NCI-H1417 treated with DMSO at 0.1 percent for 48 hours (cell line): ENCODE results near the gene ZIM2.

ENCODE experiments used
- DNase-seq: peaks from one replicate; lab custom pipeline; 2025; lab: John Stamatoyannopoulos, UW

Gene ZIM2

DNA sequence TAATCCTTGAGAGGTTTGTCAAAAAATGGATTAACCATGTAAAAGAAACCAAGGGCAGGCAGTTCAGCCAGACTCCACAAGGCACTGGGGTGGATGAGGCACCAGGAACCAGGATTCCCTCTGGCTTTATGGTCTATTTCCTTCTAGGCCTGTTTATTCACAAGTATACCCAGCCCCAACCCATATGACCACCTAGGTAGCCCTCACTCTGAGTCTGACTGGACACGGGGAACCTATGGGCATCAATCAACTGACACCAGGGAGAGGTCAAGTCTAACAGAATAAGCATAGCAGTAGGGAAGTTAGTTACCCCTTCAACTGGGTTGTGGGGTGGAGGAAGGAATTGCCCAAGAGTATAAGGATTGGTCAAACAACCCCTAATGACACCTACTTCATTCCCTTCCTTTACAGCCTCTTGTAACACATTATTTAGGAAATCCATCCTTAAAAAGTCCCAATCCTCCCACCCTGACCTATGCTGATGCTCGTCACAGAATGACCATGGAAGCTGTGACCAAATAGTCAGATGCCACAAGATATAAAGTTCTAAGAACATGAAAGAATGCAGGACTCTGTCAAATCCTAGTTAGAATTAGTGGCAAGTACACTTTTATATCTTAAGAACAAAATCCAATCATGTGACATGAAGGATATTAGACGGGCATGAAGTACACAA lies 31.7 kb downstream of the ZIM2 start:
- no peak for DNase-seq

DNA sequence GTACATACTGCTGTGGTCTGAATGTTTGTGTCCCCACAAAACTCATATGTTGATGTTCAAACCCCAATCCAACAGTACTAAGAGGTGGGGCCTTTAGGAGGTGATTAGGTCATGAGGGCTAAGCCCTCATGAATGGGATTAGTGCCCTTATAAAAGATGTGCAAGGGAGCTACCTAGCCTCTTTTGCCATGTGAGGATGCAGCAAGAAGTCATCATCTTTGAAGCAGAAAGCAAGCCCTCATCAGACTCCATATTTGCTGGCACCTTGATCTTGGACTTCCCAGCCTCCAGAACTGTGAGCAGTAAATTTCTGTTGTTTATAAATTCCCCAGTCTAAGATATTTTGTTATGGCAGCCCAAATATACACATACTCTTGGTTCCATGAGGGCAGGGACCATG lies 33.9 kb downstream of the ZIM2 start:
- no peak for DNase-seq

DNA sequence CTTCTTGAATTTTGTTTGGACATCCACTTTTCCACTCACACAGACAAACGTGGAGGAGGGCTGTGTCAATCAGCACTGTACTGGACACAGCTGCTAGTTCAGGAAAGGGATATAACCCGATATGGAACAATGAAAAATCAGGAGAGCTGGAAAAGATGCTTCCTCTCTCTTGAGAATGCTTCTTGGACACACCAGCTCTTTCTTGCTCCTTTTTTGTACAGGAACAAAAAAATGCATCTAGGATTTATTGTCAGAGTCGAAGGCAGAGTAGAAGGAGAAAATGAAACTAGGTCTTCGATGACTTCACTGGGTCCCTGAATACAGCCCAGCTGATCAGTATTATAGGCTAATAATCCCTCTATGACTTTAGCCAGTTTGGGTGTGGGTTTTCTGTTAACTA lies 62.2 kb downstream of the ZIM2 start:
- DNase-seq = no peak

DNA sequence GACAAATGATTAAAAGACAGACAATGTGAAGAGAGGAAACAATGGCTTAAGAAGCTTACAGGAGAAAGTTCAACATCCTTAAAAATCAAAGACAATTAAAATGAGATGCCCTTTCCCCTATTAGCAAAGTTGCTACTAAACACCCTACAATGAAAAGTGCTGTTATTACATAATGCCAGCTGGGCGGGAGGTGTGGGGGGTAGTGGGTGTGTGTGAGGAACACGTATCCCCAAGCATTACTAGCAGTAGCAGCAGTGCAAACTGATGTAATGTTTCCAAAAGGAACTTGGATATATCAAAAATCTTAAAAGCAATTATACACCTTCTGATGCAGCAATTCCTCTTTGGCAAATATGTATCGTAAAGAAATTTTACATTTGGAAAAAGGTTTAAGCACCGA lies 70.9 kb downstream of the ZIM2 start:
- no peak for DNase-seq

DNA sequence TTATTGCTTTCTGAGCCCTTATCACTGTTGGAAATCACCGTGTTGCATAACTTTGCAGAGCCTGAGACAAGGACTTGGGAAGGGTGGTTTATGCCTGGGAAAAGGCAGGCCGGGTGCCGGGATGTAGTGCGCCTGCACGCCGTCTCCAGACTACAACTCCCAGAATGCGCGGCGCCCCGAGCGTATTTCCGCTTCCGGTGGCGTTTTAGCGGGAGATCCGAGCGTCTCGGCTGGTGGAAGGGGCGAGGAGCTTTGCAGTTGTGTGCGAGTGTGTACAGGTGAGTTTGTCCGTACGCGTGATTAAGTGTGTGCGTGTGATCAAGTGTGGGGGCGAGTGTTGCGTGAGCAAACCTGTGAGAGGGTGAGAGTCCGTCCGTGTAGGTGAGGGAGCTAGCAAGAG lies 75.4 kb downstream of the ZIM2 start:
- DNase-seq = no peak

DNA sequence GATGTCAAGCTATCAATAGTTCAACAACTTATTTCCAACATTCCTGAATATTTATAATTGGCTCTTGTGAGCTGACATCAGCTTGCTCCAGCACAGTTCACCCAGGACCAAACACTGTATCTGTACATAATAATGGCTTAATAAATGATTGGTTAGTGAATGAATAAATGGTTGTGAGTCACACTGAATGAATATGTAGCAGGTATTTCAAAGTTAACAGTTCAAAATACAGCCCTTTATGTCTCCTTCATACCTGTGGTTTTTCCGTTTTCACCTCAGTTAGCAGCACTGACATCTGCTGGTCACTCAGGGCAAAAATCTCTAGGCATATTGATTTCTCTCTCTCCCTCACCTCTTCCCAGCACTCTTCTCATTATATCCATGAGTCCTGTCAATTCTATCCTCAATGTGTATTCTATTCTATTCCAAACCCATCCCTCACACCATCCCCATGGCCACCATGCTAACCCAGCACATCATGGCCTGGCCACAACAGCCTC lies 76.3 kb downstream of the ZIM2 start:
- DNase-seq = no peak

DNA sequence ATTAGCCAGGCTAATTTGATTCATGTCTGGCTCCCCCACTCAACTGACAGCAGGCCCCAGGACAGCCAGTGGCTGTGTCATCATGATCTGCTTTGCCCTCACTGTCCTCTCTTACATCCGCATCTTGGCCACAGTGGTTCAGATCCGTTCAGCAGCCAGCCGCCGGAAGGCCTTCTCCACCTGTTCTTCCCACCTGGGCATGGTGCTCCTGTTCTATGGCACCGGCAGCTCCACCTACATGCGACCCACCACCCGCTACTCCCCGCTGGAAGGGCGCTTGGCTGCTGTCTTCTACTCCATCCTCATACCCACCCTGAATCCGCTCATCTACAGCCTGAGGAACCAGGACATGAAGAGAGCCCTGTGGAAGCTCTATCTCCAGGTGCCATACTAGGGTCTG lies 79.7 kb downstream of the ZIM2 start:
- no peak for DNase-seq

DNA sequence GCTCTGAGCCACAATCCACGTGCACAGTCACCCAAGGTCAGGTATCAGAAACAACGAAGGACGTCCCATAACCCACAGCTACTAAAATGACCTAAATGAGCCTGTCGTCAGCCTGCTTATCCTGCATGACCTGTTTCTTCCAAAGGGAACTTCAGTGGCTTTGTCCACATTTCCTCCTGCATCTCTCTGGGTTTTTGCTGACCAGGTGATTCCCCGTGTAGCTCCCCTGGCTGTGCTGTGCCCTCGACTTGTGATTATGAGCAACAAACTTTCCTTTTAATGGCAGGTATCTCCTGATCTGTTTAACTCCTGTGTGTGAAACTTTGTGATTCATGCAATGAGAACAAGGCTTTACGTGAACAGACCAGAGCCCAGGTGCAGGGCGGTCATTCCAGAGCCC lies 81.0 kb downstream of the ZIM2 start:
- no peak for DNase-seq

DNA sequence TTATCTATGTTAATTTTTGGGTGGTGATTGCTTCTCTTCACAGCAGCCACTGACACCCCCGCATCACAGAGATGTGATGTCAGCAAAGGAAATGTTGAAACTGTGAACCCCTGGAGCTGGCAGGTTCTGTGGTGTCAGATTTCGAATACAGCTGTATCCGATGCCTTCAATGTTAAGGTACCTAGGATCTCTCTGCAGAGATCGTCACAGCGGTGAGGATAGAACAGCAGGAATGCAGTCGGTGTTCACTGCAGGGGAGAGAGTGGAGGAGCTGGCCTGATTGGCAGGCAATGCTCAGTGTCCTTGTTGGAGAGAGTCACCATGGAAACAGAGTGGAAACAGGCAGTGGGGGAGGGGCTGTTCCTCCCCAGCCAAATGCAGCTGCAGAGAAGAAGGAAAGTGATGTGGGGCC lies 89.4 kb downstream of the ZIM2 start:
- no peak for DNase-seq

DNA sequence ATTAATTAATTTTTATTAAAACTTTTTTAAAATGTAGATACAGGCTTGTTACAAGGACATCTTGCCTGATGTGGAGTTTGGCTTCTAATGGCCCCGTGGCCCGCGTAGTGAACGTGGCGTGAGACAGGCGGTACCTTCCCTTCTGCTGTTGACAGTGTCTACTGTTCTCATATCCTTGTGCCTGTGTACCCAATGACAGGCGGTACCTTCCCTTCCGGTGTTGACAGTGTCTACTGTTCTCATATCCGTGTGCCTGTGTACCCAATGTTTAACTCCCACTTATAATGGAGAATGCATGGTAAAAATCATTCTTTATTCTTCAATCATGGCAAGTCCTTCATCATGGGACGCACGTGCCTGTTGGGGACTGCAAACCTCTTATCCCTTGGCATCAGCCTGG lies 89.9 kb downstream of the ZIM2 start:
- DNase-seq = no peak

DNA sequence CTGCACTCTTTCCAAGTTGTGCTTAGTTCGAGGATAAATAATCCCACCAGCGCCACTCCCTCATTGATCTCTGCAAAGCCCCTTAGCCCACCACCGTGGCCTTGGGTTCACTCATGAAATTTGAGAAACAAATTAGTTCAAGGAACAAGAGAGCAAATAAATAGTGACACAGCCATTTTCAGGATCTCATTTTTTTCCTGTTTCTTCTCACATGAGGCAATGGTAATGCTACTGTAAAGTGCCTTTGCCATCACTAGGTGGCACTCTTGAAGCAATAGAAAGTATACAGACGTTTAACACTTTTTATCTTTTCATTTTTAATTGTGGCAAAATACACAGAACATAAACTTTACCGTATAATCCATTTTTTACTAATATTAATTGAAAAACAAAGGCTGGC lies 92.1 kb downstream of the ZIM2 start:
- DNase-seq = no peak

DNA sequence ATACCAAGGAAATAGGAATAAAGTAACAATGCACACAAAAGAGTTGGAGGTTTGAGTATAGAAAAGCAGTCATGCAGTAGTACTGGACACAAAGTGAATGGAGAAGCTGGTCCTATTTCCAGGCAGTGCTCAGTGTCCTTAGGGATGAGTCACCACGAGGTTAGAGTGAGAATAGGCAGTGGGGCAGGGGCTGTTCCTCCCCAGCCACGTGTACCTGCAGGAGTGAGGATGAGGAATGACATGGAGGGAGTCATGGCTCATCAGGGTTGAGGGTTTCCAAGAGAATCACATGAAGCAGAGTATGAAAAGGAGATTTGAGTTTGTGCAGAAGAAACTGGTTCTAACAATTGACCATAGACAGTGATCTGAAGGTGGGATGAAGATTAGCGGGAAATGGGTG lies 94.2 kb downstream of the ZIM2 start:
- DNase-seq = no peak

DNA sequence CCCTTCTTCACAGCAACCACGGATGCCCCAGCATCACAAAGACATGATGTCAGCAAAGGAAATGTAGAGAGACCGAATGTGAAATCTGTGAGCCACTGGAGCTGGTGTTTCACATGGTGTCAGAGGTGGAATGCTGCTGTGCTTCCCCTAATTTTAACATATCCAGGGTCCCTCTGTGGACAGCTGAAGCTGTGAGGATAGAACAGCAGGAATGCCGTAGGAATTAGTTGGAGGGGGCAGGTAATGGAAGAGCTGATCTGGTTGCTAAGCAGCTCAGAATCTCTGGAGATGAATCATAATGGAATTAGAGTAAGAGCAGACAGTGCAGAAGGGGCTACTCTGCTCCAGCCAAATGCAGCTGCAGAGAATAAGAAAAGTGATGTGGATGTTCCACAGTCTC lies 100.0 kb downstream of the ZIM2 start:
- DNase-seq = no peak

DNA sequence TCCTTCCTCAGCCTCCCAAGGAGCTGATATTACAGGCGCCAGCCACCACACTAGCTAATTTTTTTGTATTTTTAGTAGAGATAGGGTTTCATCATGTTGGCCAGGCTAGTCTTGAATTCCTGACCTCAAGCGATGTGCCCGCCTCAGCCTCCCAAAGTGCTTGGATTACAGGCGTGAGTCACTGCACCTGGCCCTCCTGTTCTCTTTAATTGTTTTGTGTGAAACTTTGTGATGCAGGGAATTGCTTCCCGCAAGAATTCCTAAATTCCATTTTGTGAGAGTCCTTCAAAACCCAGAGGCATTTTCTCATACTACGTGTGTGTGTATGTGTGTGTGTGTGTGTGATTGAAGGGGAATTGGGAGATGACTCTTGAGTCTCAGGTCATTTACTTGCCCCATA lies 104.0 kb downstream of the ZIM2 start:
- no peak for DNase-seq

DNA sequence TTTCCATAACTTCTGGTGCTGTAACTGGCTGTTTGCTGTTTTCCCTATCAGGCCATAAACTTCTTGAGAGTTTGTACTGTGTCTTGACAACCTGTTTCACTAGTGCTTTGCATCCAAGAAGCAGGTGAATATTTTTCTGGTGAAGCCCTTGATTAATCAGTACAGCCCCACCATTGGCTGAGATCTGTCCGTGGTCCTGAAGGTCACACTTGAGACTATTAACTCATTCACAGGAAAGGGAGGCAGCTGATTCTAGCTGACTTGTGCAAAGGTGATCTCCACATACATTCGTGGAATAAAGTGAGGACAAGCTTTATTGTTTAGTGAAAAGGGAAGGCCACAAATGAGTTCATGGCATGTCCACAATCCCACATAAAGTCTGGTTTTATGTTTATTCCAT lies 107.5 kb downstream of the ZIM2 start:
- DNase-seq = no peak

DNA sequence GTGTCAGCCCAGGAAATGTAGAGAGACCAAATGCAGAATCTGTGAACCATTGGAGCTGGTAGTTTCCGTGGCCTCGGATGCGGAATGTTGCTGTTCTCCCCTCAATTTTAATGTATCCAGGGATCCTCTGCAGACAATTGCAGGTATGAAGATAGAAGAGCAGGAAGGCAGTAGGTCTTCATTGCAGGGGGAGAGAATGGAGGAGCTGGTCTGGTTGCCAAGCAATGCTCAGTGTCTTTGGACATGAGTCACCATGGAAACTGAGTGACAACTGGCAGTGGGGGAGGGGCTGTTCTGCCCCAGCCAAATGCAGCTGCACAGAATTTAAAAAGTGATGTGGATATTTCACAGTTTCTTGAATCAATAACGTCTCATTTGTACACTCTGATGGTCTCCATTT lies 112.8 kb downstream of the ZIM2 start:
- DNase-seq = no peak

DNA sequence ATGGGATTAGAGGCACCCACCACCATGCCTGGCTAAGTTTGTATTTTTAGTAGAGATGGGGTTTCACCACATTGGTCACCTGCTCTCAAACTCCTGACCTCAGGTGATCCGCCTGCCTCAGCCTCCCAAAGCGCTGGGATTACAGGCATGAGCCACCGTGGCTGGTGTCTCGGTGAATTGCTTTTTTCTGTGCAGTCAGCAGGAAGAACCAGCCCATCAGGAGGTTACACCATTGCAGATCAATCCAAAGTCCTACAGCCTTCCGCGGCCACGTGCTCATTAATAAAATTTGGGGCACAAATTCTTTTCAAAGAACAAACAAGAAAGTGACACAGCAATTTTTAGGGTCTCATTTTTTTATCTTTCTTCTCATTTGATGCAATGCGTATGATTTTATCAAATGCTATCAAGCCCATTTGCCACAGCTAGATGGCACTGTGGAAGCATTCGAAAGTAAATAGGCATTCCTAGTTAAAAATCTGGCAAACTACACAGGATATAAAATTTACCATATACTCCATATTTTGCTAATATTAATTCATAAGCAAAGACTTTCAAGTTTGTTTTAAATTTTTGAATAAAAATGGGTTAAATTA lies 114.6 kb downstream of the ZIM2 start:
- no peak for DNase-seq
